ENCODE measurements around the gene MARCHF4. TPM values are rescaled to one million over a fixed set of nuclear protein-coding genes. Genes with fewer than 3 reads are reported as not detected.
"Not testable (repeated sequence)": the region's sequence is repeated elsewhere in the genome, so short reads cannot be mapped to it uniquely, and the experiment has no call there.

The MARCHF4 gene
- polyA plus RNA-seq, 1 donor (not counting 4 experiments of a cell fraction or from before 2014, with no cell fraction given) = 5.3 TPM

GRCh38 chr2:216385478-216385877, 13.2 kb upstream of the MARCHF4 start:
- H3K27me3 ChIP-seq (ENCODE audit: control insufficient read depth, extremely low read depth, insufficient read depth, low read length) = no peaks in the 10 kb centered on the region
- H3K79me2 ChIP-seq (ENCODE audit: control insufficient read depth, insufficient read depth, low read length) = no peaks in the 10 kb centered on the region
- no peak overlapping the region for H3K4me2 ChIP-seq (ENCODE audit: control insufficient read depth, extremely low read depth, insufficient read depth, low read depth, low read length)
- H3K4me1 ChIP-seq (ENCODE audit: control insufficient read depth, extremely low read depth, insufficient read depth, low read length) = no peaks in the 10 kb centered on the region
- H4K20me1 ChIP-seq (ENCODE audit: control insufficient read depth, extremely low read depth, insufficient read depth, low read length) = no peaks in the 10 kb centered on the region
- no peaks in the 10 kb centered on the region for H3K36me3 ChIP-seq (ENCODE audit: control insufficient read depth in 2 of 2, extremely low read depth in 1 of 2, insufficient read depth in 2 of 2, low read length in 2 of 2)
- no peak overlapping the region for H3K27ac ChIP-seq (ENCODE audit: control insufficient read depth, insufficient read depth, low read length)
- H3K4me3 ChIP-seq (ENCODE audit: control insufficient read depth in 2 of 3, extremely low read depth in 1 of 3, insufficient read depth in 2 of 3, low read depth in 1 of 3, low read length in 3 of 3) = no peak overlapping the region
- no peaks in the 10 kb centered on the region for H3K9me1 ChIP-seq (ENCODE audit: control insufficient read depth, extremely low read depth, insufficient read depth, low read length)
- no peak for FAIRE-seq
- no peak for TF ChIP-seq EZH2 (IDR thresholded peaks at IDR 0.05; ENCODE audit: low read length)
- TF ChIP-seq, protein P1, sequence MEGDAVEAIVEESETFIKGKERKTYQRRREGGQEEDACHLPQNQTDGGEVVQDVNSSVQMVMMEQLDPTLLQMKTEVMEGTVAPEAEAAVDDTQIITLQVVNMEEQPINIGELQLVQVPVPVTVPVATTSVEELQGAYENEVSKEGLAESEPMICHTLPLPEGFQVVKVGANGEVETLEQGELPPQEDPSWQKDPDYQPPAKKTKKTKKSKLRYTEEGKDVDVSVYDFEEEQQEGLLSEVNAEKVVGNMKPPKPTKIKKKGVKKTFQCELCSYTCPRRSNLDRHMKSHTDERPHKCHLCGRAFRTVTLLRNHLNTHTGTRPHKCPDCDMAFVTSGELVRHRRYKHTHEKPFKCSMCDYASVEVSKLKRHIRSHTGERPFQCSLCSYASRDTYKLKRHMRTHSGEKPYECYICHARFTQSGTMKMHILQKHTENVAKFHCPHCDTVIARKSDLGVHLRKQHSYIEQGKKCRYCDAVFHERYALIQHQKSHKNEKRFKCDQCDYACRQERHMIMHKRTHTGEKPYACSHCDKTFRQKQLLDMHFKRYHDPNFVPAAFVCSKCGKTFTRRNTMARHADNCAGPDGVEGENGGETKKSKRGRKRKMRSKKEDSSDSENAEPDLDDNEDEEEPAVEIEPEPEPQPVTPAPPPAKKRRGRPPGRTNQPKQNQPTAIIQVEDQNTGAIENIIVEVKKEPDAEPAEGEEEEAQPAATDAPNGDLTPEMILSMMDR (optimal IDR thresholded peaks at IDR 0.05 in 1 of 3, IDR thresholded peaks at IDR 0.05 in 1 of 3, conservative IDR thresholded peaks at IDR 0.05 in 1 of 3; ENCODE audit: extremely low read depth in 1 of 3, insufficient read depth in 2 of 3, low read length in 3 of 3) = no peak
- dilution Hi-C loops (cut with MboI; ENCODE audit: extremely low pct_ligation_motif_present, low sequenced_read_pairs) = no loop called here
- no peaks in the 10 kb centered on the region for H3K9me3 ChIP-seq (ENCODE audit: control insufficient read depth, low read depth, low read length)
- H2AFZ ChIP-seq (ENCODE audit: control insufficient read depth, low read length) = no peak overlapping the region
- no peak for DNase-seq (ENCODE audit: low read depth, low spot score)
- no peak overlapping the region for H3K9ac ChIP-seq (ENCODE audit: control insufficient read depth, extremely low read depth, insufficient read depth, low read length)

- H3K4me3 ChIP-seq (ENCODE audit: control insufficient read depth in 2 of 3, extremely low read depth in 1 of 3, insufficient read depth in 2 of 3, low read depth in 1 of 3, low read length in 3 of 3); H4K20me1 ChIP-seq (ENCODE audit: control insufficient read depth, extremely low read depth, insufficient read depth, low read length); H3K9ac ChIP-seq (ENCODE audit: control insufficient read depth, extremely low read depth, insufficient read depth, low read length); H2AFZ ChIP-seq (ENCODE audit: control insufficient read depth, low read length); FAIRE-seq; H3K9me3 ChIP-seq (ENCODE audit: control insufficient read depth, low read depth, low read length); H3K4me2 ChIP-seq (ENCODE audit: control insufficient read depth, extremely low read depth, insufficient read depth, low read depth, low read length); H3K9me1 ChIP-seq (ENCODE audit: control insufficient read depth, extremely low read depth, insufficient read depth, low read length); H3K27me3 ChIP-seq (ENCODE audit: control insufficient read depth, extremely low read depth, insufficient read depth, low read length); H3K36me3 ChIP-seq (ENCODE audit: control insufficient read depth in 2 of 2, extremely low read depth in 1 of 2, insufficient read depth in 2 of 2, low read length in 2 of 2); H3K79me2 ChIP-seq (ENCODE audit: control insufficient read depth, insufficient read depth, low read length); H3K4me1 ChIP-seq (ENCODE audit: control insufficient read depth, extremely low read depth, insufficient read depth, low read length); H3K27ac ChIP-seq (ENCODE audit: control insufficient read depth, insufficient read depth, low read length); dilution Hi-C loops (cut with MboI; ENCODE audit: extremely low pct_ligation_motif_present, low sequenced_read_pairs); DNase-seq (ENCODE audit: low read depth, low spot score): not testable (repeated sequence)
Observed at GRCh38 chr2:216384409-216384808, 12.1 kb upstream of the MARCHF4 start.

GRCh38 chr2:216379977-216380376, 7.7 kb upstream of the MARCHF4 start:
- TF ChIP-seq EZH2 (IDR thresholded peaks at IDR 0.05; ENCODE audit: low read length) = no peak
- TF ChIP-seq, protein P1 (optimal IDR thresholded peaks at IDR 0.05 in 1 of 3, IDR thresholded peaks at IDR 0.05 in 1 of 3, conservative IDR thresholded peaks at IDR 0.05 in 1 of 3; ENCODE audit: extremely low read depth in 1 of 3, insufficient read depth in 2 of 3, low read length in 3 of 3) = no peak
- Histone ChIP-seq H3K9me3 (ENCODE audit: control insufficient read depth, low read depth, low read length) (no peaks in the 10 kb centered on the region), H3K27ac (ENCODE audit: control insufficient read depth, insufficient read depth, low read length) (no peak overlapping the region), H3K9ac (ENCODE audit: control insufficient read depth, extremely low read depth, insufficient read depth, low read length) (no peak overlapping the region), H3K36me3 (ENCODE audit: control insufficient read depth in 2 of 2, extremely low read depth in 1 of 2, insufficient read depth in 2 of 2, low read length in 2 of 2) (no peaks in the 10 kb centered on the region), H2AFZ (ENCODE audit: control insufficient read depth, low read length) (no peak overlapping the region), H3K27me3 (ENCODE audit: control insufficient read depth, extremely low read depth, insufficient read depth, low read length) (no peaks in the 10 kb centered on the region), H3K9me1 (ENCODE audit: control insufficient read depth, extremely low read depth, insufficient read depth, low read length) (no peaks in the 10 kb centered on the region), H3K4me3 (ENCODE audit: control insufficient read depth in 2 of 3, extremely low read depth in 1 of 3, insufficient read depth in 2 of 3, low read depth in 1 of 3, low read length in 3 of 3) (no peak overlapping the region), H3K79me2 (ENCODE audit: control insufficient read depth, insufficient read depth, low read length) (no peaks in the 10 kb centered on the region), H4K20me1 (ENCODE audit: control insufficient read depth, extremely low read depth, insufficient read depth, low read length) (no peaks in the 10 kb centered on the region), H3K4me1 (ENCODE audit: control insufficient read depth, extremely low read depth, insufficient read depth, low read length) (no peaks in the 10 kb centered on the region), H3K4me2 (ENCODE audit: control insufficient read depth, extremely low read depth, insufficient read depth, low read depth, low read length) (no peak overlapping the region)
- DNase-seq (ENCODE audit: low read depth, low spot score) = no peak
- dilution Hi-C loops (cut with MboI; ENCODE audit: extremely low pct_ligation_motif_present, low sequenced_read_pairs) = no loop called here
- FAIRE-seq = no peak
